ENCODE results near the gene INHA. TPM values are rescaled to one million over a fixed set of nuclear protein-coding genes. Genes with fewer than 3 reads are reported as not detected.

INHA gene
- total RNA-seq, 4 donors from 2014 or later, result 0.58 to 1.4 (median 0.84) TPM; not detected in 1

- TF ChIP-seq CTCF (IDR thresholded peaks at IDR 0.05) (no peak), POLR2A (IDR thresholded peaks at IDR 0.05) (no peak)
- H3K4me3 ChIP-seq (ENCODE audit: low read depth, poor library complexity, severe bottlenecking), result no peak overlapping the region
- intact Hi-C loops (cut with DNase I; ENCODE audit: low total_unique reads), result no loop called here
- DNase-seq (ENCODE audit: low spot score in 2 of 2), result no peak
- WGBS, 2 donors, result 78 to 84% methylated on average over 6 of the region's 6 CpGs
These were observed 3.7 kb downstream of the INHA start for GRCh38 chr2:219575566-219576504.

GRCh38 chr2:219576505-219577388 lies 4.6 kb downstream of the INHA start:
- WGBS, 2 donors, result 19 to 32% methylated on average over 13 to 15 of the region's 15 CpGs
- TF ChIP-seq CTCF (IDR thresholded peaks at IDR 0.05) (peak in 1 of 3 donors; percentile 65), POLR2A (IDR thresholded peaks at IDR 0.05) (no peak)
- intact Hi-C loops (cut with DNase I; ENCODE audit: low total_unique reads), result no loop called here
- H3K4me3 ChIP-seq (ENCODE audit: low read depth, poor library complexity, severe bottlenecking), result no peak overlapping the region
- DNase-seq (ENCODE audit: low spot score in 2 of 2), result no peak

GRCh38 chr2:219578811-219579613 lies 6.9 kb downstream of the INHA start:
- TF ChIP-seq POLR2A (IDR thresholded peaks at IDR 0.05) (no peak), CTCF (IDR thresholded peaks at IDR 0.05) (no peak)
- DNase-seq (ENCODE audit: low spot score in 2 of 2), result no peak
- no peak overlapping the region for H3K4me3 ChIP-seq (ENCODE audit: low read depth, poor library complexity, severe bottlenecking)
- intact Hi-C loops (cut with DNase I; ENCODE audit: low total_unique reads), result no loop called here
- 79 to 82% methylated on average over 8 of the region's 8 CpGs for WGBS, 2 donors

GRCh38 chr2:219581346-219581745 lies 9.2 kb downstream of the INHA start:
- TF ChIP-seq POLR2A (IDR thresholded peaks at IDR 0.05) (no peak), CTCF (IDR thresholded peaks at IDR 0.05) (no peak)
- 74 to 83% methylated on average over 2 of the region's 2 CpGs for WGBS, 2 donors
- no peak for DNase-seq (ENCODE audit: low spot score in 2 of 2)
- H3K4me3 ChIP-seq (ENCODE audit: low read depth, poor library complexity, severe bottlenecking), result no peak overlapping the region
- intact Hi-C loops (cut with DNase I; ENCODE audit: low total_unique reads), result no loop called here

GRCh38 chr2:219591091-219591490 lies 19.0 kb downstream of the INHA start:
- DNase-seq (ENCODE audit: low spot score in 2 of 2), result no peak
- H3K4me3 ChIP-seq (ENCODE audit: low read depth, poor library complexity, severe bottlenecking), result no peak overlapping the region
- intact Hi-C loops (cut with DNase I; ENCODE audit: low total_unique reads), result no loop called here
- 62 to 65% methylated on average over 4 of the region's 4 CpGs for WGBS, 2 donors
- no peak for TF ChIP-seq CTCF (IDR thresholded peaks at IDR 0.05)
- TF ChIP-seq POLR2A (IDR thresholded peaks at IDR 0.05), result no peak

All from lower leg skin (tissue), 4 donors.